ENCODE measurements around the gene GIT2.

DNA sequence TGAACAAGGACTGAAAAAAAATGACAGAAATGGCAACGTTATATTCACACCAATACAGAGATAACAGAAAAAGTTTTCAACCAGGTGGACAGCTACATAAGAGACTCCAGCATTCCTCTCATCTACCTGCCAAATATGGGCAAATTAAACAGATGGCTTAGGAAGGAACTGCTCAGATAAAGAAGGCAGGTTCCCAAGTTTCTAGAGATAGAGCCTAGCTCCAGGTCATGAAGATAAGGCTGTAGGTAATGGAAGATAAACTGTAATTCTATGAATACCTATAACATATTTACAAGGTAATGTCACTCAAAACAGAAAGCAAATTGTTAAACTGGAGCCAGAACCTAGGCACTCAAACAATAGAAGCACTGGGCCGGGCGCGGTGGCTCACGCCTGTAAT lies 42.5 kb downstream of the GIT2 start:
- TF ChIP-seq, protein P1, sequence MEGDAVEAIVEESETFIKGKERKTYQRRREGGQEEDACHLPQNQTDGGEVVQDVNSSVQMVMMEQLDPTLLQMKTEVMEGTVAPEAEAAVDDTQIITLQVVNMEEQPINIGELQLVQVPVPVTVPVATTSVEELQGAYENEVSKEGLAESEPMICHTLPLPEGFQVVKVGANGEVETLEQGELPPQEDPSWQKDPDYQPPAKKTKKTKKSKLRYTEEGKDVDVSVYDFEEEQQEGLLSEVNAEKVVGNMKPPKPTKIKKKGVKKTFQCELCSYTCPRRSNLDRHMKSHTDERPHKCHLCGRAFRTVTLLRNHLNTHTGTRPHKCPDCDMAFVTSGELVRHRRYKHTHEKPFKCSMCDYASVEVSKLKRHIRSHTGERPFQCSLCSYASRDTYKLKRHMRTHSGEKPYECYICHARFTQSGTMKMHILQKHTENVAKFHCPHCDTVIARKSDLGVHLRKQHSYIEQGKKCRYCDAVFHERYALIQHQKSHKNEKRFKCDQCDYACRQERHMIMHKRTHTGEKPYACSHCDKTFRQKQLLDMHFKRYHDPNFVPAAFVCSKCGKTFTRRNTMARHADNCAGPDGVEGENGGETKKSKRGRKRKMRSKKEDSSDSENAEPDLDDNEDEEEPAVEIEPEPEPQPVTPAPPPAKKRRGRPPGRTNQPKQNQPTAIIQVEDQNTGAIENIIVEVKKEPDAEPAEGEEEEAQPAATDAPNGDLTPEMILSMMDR (IDR thresholded peaks at IDR 0.05; ENCODE audit: borderline replicate concordance, extremely low read depth, low read length, poor library complexity, severe bottlenecking), result no peak
- TF ChIP-seq EZH2 (IDR thresholded peaks at IDR 0.05; ENCODE audit: borderline replicate concordance, low read depth, low read length, severe bottlenecking), result no peak
